HepG2 (cell line): Measurements from ENCODE around the gene CHRD. TPM values are rescaled to one million over a fixed set of nuclear protein-coding genes. Genes with fewer than 3 reads are reported as not detected.
A peak's percentile ranks its signal among the peaks of the same experiment; 100 is the strongest.

Experiments used
- ATAC-seq: fragments of 200-7000 bp; cut with Tn5 transposase; 3 replicates; pipeline ENCODE4 v1.9.1; 2020; ENCODE audit warnings: mild to moderate bottlenecking, moderate library complexity
- BruUV-seq: library from RNA; stranded (reverse); fragments of 400-500 nt; replicated peaks from 2 replicates; lab custom pipeline; 2021; lab: Mats Ljungman, UMichigan
- CTCF ChIA-PET: fragments of 300-600 bp; formaldehyde crosslinking; extraction: SDS; loops from one replicate; lab custom pipeline; 2021; ENCODE audit warnings: low total read pairs, inconsistent platforms, low intra/inter-chr PET ratio; lab: Yijun Ruan, JAX
- POLR2A ChIA-PET: fragments of 350-600 bp; sonication (Branson Sonifier 250); formaldehyde crosslinking; loops from one replicate; lab custom pipeline; 2020; ENCODE audit warnings: antibody characterized with exemption, inconsistent platforms; lab: Yijun Ruan, JAX
- DNase-seq: peaks from one replicate; pipeline ENCODE4 v3.0.0-alpha.2; 2015; ENCODE audit warnings: low spot score
- FAIRE-seq: peaks from 3 replicates; lab custom pipeline; 2011; peaks lifted over from hg19 to GRCh38; lab: Jason Lieb, UNC
- H2AFZ ChIP-seq: one replicate; pipeline ENCODE4 v1.6.1; 2011; ENCODE audit warnings: low read length, inconsistent platforms
- H3K27ac ChIP-seq: fragments of 300-600 bp; 3 replicates; pipeline ENCODE4 v1.8.0; 2011; ENCODE audit warnings: mixed run types, mild to moderate bottlenecking, mixed read lengths, low read length, inconsistent platforms; ENCODE audit not compliant: insufficient read depth; ENCODE audit errors: extremely low read length
- H3K27me3 ChIP-seq, 2 experiments: fragments of 200-600 bp in 1 of 2; 2 replicates in 1 of 2; 3 replicates in 1 of 2; pipeline versions ENCODE4 v1.6.0 to v1.8.0; 2011; ENCODE audit warnings: low read length in 2 of 2, mild to moderate bottlenecking in 2 of 2, moderate library complexity in 2 of 2, inconsistent platforms in 1 of 2; ENCODE audit not compliant: insufficient read depth in 2 of 2, control insufficient read depth in 1 of 2
- H3K36me3 ChIP-seq, 2 experiments: fragments of 200-600 bp in 1 of 2; replicated peaks in 1 of 2; 2 replicates in 1 of 2; 3 replicates in 1 of 2; pipeline versions ENCODE4 v1.5.1 to v1.8.0; 2011; ENCODE audit warnings: low read length in 2 of 2, inconsistent platforms in 1 of 2; ENCODE audit not compliant: insufficient read depth in 2 of 2, control insufficient read depth in 1 of 2
- H3K4me1 ChIP-seq: 2 replicates; pipeline ENCODE4 v1.5.1; 2012; ENCODE audit warnings: low read length, inconsistent platforms; ENCODE audit not compliant: insufficient read depth
- H3K4me2 ChIP-seq: 2 replicates; pipeline ENCODE4 v1.6.0; 2011; ENCODE audit warnings: low read depth, low read length, inconsistent platforms
- H3K4me3 ChIP-seq, 3 experiments: fragments of 200-600 bp in 1 of 3; sonication (generic), shearing (Covaris generic) in 1 of 3; replicated peaks in 1 of 3; 2 replicates each; pipeline ENCODE4 v1.5.1; 2011 to 2016; ENCODE audit warnings: low read length in 3 of 3, inconsistent platforms in 2 of 3, low read depth in 2 of 3, mild to moderate bottlenecking in 2 of 3, control low read depth in 1 of 3, mixed read lengths in 1 of 3; ENCODE audit not compliant: insufficient read depth in 1 of 3
- H3K79me2 ChIP-seq: one replicate; pipeline ENCODE4 v1.6.1; 2011; ENCODE audit warnings: low read length, inconsistent platforms; ENCODE audit not compliant: insufficient read depth
- H3K9ac ChIP-seq: 2 replicates; pipeline ENCODE4 v1.6.0; 2011; ENCODE audit warnings: mild to moderate bottlenecking, low read depth, low read length, inconsistent platforms; ENCODE audit not compliant: insufficient read depth
- H3K9me3 ChIP-seq: 2 replicates; pipeline ENCODE4 v1.5.1; 2012; ENCODE audit warnings: mild to moderate bottlenecking, low read length
- H4K20me1 ChIP-seq: 2 replicates; pipeline ENCODE4 v1.6.0; 2011; ENCODE audit warnings: inconsistent platforms, mild to moderate bottlenecking, low read length, moderate library complexity; ENCODE audit not compliant: insufficient read depth
- HIC2 ChIP-seq: sonication (generic); formaldehyde crosslinking; IDR thresholded peaks from 2 replicates; pipeline ENCODE4 v1.9.0; 2022; ENCODE audit warnings: low read depth, missing genetic modification reagents
- IRX3 ChIP-seq: sonication (generic); formaldehyde crosslinking; IDR thresholded peaks from 2 replicates; pipeline ENCODE4 v1.8.1; 2023; ENCODE audit warnings: mild to moderate bottlenecking, low read depth, missing genetic modification reagents, borderline replicate concordance
- PBX3 ChIP-seq: sonication (generic); formaldehyde crosslinking; IDR thresholded peaks from 2 replicates; pipeline ENCODE4 v1.8.1; 2023; ENCODE audit warnings: missing genetic modification reagents, inconsistent platforms, borderline replicate concordance
- REST ChIP-seq, 2 experiments: IDR thresholded peaks; 2 replicates each; pipeline ENCODE4 v1.6.1; 2011 to 2012; ENCODE audit warnings: low read length in 2 of 2, borderline replicate concordance in 1 of 2, low read depth in 1 of 2, mild to moderate bottlenecking in 1 of 2, moderate library complexity in 1 of 2
- ZNF17 ChIP-seq: sonication (generic); formaldehyde crosslinking; IDR thresholded peaks from 2 replicates; pipeline ENCODE4 v1.5.0; 2020; ENCODE audit warnings: mild to moderate bottlenecking, missing genetic modification reagents
- ZNF263 ChIP-seq: sonication (generic); formaldehyde crosslinking; IDR thresholded peaks from 2 replicates; pipeline ENCODE4 v1.4.0; 2020; ENCODE audit warnings: missing genetic modification reagents
- ZSCAN29 ChIP-seq: sonication (generic); formaldehyde crosslinking; conservative IDR thresholded peaks from 2 replicates; pipeline ENCODE4 v1.4.0; 2020; ENCODE audit warnings: mild to moderate bottlenecking, missing genetic modification reagents
- WGBS: methylation state at CpG from one replicate; pipeline ENCODE4 v1.1.6; 2017; ENCODE audit warnings: low lambda C conversion rate; 5-methylcytosine and 5-hydroxymethylcytosine counted together
- in situ Hi-C: cut with HindIII; loops from 2 replicates; pipeline ENCODE4 v1.10.0; 2017; ENCODE audit warnings: low pct_unique_long_range_greater_than_20kb; ENCODE audit not compliant: extremely low pct_ligation_motif_present
- intact Hi-C: fragments of 100-400 bp; cut with micrococcal nuclease; formaldehyde crosslinking; loops from one replicate; pipeline ENCODE4 v1.10.0; 2022; ENCODE audit not compliant: unreplicated experiment
- polyA plus RNA-seq, 8 experiments: library from polyadenylated mRNA; depleted of rRNA in 3 of 8; stranded (reverse) in 7 of 8; unstranded in 1 of 8; fragments of >200 nt; fragmentation: Illumina TruSeq in 4 of 8; extraction: Trizol in 4 of 8; gene quantifications; 2 replicates each; pipeline versions ENCODE4 v1.2.1 to v1.2.3, GENCODE V29; 2011 to 2016; ENCODE audit warnings: low read depth in 4 of 8, missing spikeins in 1 of 8, mixed read lengths in 1 of 8; ENCODE audit not compliant: insufficient read depth in 1 of 8
- total RNA-seq, 5 experiments: library from RNA; depleted of rRNA; stranded (reverse); fragments of >200 nt; fragmentation: Illumina TruSeq; extraction: Trizol; gene quantifications; 2 replicates each; pipeline ENCODE4 v1.2.3, GENCODE V29; 2016; ENCODE audit warnings: low read depth in 1 of 5

CHRD gene
- total and polyA plus RNA-seq, 2 of the 13 experiments (the other 11 are each of a cell fraction or from before 2014, with no cell fraction given), result 22.2 to 35.2 TPM

GRCh38 chr3:184388936-184389230 lies 9.0 kb downstream of the CHRD start:
- no peaks in the 10 kb centered on the region for H3K9me3 ChIP-seq
- no peak overlapping the region for H3K4me3 ChIP-seq
- no peaks in the 10 kb centered on the region for H4K20me1 ChIP-seq
- no peak overlapping the region for H3K4me2 ChIP-seq
- H3K27ac ChIP-seq, result no peak overlapping the region
- in situ Hi-C loops (no loop called here), intact Hi-C loops (no loop called here)
- no peaks in the 10 kb centered on the region for H3K4me1 ChIP-seq
- no peak overlapping the region for H2AFZ ChIP-seq
- H3K79me2 ChIP-seq, result no peaks in the 10 kb centered on the region
- no TSS peak for BruUV-seq
- CTCF ChIA-PET, result no interaction called here
- WGBS, result 90% methylated on average over 1 of the region's 8 CpGs
- TF ChIP-seq HIC2 (CRISPR knock-in tag) (no peak), ZNF263 (CRISPR knock-in tag) (peak; percentile 70), PBX3 (CRISPR knock-in tag) (no peak), ZSCAN29 (CRISPR knock-in tag) (no peak)
- no peaks in the 10 kb centered on the region for H3K27me3 ChIP-seq
- DNase-seq (no peak), FAIRE-seq (no peak), ATAC-seq (no peak)
- no peak overlapping the region for H3K9ac ChIP-seq
- POLR2A ChIA-PET, result interaction anchor here (1.2 to 1.3 kb wide), 2 partner anchors 9 to 17 kb away, joined by 5 read pairs; partner anchors contain the start of gene CHRD
- peaks cover 9 to 27% of the 10 kb centered on the region in 2 experiments; a peak in 4 of 5 replicates for H3K36me3 ChIP-seq

- no peak overlapping the region for H2AFZ ChIP-seq
- peaks cover 8 to 24% of the 10 kb centered on the region in 2 experiments; a peak in 4 of 5 replicates for H3K36me3 ChIP-seq
- H3K27ac ChIP-seq, result no peak overlapping the region
- no peak for FAIRE-seq
- no peak overlapping the region for H3K4me3 ChIP-seq
- H3K4me2 ChIP-seq, result no peak overlapping the region
- intact Hi-C loops, result no loop called here
- no peaks in the 10 kb centered on the region for H3K9me3 ChIP-seq
- TF ChIP-seq IRX3, result no peak
- no peak for TF ChIP-seq ZNF17 (CRISPR knock-in tag)
- TF ChIP-seq REST (IDR thresholded peaks at IDR 0.05; ENCODE audit: borderline replicate concordance in 1 of 2, low read depth in 1 of 2, low read length in 2 of 2), result no peak
- TF ChIP-seq, all 625 proteins: peak for 0
- no peaks in the 10 kb centered on the region for H3K79me2 ChIP-seq
- POLR2A ChIA-PET, result interaction anchor here (1.2 to 1.3 kb wide), 2 partner anchors 9 to 18 kb away, joined by 5 read pairs; partner anchors contain the start of gene CHRD
- H3K4me1 ChIP-seq, result no peaks in the 10 kb centered on the region
- H3K27me3 ChIP-seq, result no peaks in the 10 kb centered on the region
- 80% methylated on average over 5 of the region's 5 CpGs for WGBS
- CTCF ChIA-PET, result no interaction called here
- TSS peak; percentile 44 for BruUV-seq
- in situ Hi-C loops, result no loop called here
- no peaks in the 10 kb centered on the region for H4K20me1 ChIP-seq
- ATAC-seq (no peak), DNase-seq (no peak)
- no peak overlapping the region for H3K9ac ChIP-seq
Observed at GRCh38 chr3:184389384-184389783, 9.5 kb downstream of the CHRD start.
